Stimulated activated CD8-positive, alpha-beta memory T cell treated with anti-CD3 and anti-CD28 coated beads, Interleukin-4, amount 100 ng/mL, for 4 hours (primary cell): ENCODE data around the gene SGCD.

Source experiments
- DNase-seq, 2 donors: peaks; one replicate each; pipeline ENCODE4 v3.0.0-alpha.2; 2020; ENCODE audit warnings: low read depth in 2 of 2, low spot score in 1 of 2

Gene SGCD

DNA sequence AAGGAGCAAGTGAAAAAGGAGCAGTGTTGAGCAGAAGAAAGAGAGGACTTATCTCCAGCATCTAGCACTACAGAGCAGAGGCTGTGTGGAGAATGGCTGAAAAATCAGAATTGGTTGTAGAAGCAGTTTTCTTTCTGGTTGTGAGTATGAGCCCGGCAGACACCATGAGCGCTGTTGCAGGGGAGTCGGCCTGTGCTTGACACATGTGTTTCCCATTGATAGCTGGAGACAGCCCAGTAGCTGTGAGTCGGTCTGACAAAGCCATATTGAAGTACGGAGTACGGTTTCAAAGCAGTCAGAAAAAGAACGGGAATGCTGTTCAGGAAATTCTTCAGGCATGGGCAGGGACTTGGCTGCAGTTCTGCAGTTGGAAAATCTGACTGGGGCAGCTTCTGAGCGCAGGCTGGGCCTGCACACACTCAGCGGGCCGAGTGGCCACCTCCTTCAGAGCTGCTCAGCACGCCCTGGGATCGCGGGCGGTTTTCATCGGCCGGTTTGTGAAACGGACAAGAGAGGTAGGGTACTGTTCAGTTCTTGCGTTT lies at the start of gene SGCD:
Gene SGCD, plus strand, starts transcription at position 447 of the 542 bp plus-strand sequence.
- no peak for DNase-seq

- DNase-seq, result no peak
Observed at GRCh38 chr5:156277290-156277689, 49.7 kb upstream of the SGCD start.

GRCh38 chr5:156295431-156295830 lies 31.5 kb upstream of the SGCD start:
- DNase-seq, result no peak

GRCh38 chr5:156310115-156310514 lies 16.8 kb upstream of the SGCD start:
- no peak for DNase-seq

DNA sequence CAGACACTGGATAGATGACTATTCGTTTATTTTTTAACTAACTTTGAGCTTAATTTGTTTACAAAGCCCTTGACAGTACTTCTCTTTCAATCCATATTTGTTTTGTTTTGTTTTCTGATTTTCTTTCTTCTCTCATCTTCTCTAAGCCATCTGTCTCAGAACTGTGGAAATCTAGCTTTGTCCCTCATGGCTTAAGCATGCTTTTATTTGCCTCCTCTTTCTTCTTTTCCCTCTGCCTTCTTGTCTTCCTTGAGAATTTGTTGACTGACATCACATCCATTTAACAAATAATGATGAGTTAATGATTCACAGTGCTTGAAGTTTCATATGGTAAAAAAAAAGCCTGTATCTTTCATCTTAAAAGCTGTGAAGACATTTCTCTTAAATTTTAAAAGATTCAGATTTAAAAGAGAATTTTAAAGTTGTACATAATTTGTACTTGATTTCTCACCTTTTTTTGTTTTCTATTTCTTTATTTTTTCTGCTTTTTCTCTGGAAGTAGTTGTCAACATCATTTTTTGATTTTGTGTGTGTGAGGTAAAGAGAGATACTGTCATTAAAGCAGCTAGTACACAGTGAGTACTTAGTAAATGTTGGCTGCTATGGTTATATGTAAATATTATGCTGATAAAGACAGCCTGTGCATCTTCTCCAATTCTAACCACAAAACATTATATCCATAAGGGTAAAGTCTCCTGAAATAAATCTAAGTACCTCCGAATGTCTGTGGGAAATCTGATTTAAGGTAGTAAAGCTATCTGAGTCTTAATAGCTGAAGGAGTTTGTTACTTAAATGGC lies 13.9 kb upstream of the SGCD start:
- DNase-seq, result no peak

DNA sequence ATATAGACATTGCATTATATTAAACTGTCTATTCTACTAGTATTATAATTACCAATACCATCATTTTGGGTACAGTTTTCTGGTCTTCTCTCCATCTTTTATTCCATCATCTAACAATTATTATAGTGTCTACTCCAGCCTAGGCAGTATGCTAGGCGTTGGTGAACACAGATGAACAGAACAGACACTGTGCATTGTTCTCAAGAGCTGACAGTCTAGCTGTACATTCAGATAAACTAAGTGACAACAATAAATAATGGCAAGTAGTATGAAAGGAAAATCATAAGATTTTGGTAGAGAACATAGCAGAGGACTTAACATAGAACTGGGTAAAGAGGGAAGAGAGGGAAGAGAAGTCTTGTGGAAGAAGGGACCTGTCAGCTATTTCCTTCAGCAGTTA lies 12.5 kb upstream of the SGCD start:
- DNase-seq, result no peak

DNA sequence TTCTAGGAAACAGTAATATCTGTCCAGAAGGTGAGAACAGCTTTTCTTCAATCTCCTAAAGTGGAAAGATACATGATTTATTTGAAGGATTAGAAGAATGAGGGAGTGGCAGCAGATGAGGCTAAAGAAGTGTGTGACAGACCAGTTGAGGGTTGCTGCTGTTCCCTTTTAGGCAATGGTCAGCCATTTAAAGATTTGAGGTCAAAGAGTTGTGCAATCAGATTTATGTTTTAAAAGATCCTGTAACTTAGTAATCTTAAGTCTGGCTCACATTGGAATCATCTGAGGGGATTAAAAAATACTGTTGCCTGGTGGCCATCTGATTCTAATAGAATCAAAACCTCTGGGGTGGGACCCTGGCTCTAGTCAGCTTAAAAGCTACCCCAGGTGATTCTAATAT lies 4.3 kb upstream of the SGCD start:
- DNase-seq, result no peak

DNA sequence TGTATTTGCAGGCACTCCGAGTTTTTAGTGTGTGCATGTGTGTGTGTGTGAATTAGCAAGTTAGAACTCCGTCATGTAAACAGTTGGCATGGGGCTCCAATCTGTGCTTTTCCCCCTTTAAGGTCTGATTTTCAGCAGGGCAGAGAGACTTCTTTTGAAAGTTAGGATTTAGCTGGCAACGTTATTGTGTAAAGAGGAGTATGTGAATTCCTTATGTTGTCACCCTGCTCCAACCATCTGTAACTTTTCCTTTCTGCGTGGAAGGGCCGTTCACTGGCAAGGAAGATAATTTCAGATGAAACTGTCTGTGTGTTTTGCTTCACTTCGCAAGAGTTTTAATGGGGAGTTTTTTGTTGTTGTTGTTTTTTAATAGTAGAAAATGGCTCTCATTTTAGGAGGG lies 332 bp downstream of the SGCD start:
- DNase-seq, result no peak

GRCh38 chr5:156328161-156328560 lies 1.2 kb downstream of the SGCD start:
- DNase-seq, result no peak

- no peak for DNase-seq
Observed at GRCh38 chr5:156328766-156329165, 1.8 kb downstream of the SGCD start.

- no peak for DNase-seq
Observed at GRCh38 chr5:156329171-156329611, 2.2 kb downstream of the SGCD start.

GRCh38 chr5:156330141-156330870 lies 3.3 kb downstream of the SGCD start:
- no peak for DNase-seq

DNA sequence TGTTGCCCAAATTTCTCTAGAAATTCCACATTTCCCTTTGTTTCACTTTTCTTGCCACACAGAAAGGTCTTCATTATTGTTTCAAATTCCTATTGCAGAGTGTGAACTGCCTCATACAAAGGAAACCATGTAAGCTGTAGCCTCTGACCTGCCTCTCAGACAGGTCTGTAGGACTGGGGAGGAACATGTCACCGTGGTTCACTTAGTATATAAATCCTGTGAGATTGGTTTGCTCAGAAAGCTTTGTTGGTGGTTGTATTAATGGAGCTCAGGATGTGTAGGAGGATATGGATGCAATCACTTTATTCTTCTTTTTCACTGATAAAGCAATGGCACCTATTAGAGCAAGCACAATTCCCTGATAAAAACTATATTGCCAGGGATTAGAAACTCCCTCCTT lies 4.2 kb downstream of the SGCD start:
- DNase-seq, result no peak

GRCh38 chr5:156331845-156332244 lies 4.9 kb downstream of the SGCD start:
- DNase-seq, result no peak

- DNase-seq, result no peak
Observed at GRCh38 chr5:156332245-156332644, 5.3 kb downstream of the SGCD start.

DNA sequence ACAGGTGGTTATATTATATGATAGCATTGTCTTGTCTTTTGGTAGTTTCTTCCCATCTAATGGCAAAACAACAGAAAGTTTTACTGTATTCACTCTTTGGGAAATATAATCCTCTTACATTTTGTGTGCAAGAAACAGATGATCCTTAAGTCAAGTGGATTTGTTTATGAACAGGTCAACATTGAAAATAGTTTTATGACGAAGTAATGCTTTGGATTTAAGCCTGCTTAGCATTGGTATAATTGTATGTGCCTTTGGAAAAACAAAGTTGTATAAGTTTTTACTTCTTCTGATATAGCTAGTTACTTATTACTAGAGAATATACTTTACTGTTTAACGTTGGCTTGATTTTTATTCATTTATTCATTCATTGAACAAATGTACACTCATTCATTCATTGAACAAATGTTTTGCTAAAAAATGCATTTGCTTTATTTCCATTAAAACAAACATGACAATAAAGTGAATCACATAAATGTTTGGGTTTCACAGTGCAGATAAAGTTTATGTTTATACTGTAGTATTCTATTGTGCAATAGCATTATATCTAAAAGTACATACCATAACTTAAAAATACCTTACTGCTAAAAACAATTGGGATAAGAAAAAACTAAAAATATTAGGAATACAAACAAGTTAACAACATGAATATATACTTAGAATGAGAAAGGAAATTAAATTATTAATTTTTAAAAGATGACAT lies 12.3 kb downstream of the SGCD start:
- DNase-seq, result no peak

DNA sequence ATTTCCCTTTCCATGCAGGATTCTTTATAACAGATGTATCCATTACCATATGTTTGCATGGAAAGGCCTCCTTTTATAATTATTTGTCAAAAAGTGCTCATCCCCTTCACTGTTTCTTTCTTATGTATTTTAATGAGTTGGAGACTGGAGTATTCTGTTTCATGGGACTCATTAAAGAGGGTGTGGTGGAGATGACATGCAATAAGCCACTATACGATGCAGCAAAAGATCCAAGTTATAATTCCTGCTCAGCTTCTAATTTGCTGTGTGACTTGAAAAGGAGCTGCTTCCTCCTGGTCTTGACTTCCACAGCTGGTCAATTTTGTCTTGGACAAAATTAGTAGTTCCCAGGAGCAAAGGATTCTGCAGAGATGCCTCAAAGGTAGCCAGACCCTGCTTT lies 13.9 kb downstream of the SGCD start:
- no peak for DNase-seq

- no peak for DNase-seq
Observed at GRCh38 chr5:156350256-156350655, 23.3 kb downstream of the SGCD start.

DNA sequence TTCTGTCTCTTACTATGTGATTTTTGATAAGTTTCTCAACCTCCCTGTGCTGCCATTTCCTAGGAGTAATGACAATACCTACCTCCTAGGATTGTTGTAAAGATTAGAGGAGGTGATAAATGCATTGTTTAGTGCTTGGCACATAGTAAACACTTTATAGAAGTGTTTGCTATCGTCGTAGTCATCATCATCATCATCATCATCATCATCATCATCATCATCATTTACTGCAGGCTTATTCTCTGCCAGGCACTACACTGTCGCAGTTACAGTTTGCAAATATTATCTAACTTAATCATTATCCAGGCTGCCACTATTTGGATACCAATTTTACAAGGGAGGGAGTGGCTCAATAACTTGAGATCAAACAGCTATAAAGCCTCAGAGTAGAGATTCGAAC lies 24.5 kb downstream of the SGCD start:
- no peak for DNase-seq

GRCh38 chr5:156354571-156354970 lies 27.6 kb downstream of the SGCD start:
- no peak for DNase-seq

GRCh38 chr5:156356238-156356637 lies 29.3 kb downstream of the SGCD start:
- no peak for DNase-seq

DNA sequence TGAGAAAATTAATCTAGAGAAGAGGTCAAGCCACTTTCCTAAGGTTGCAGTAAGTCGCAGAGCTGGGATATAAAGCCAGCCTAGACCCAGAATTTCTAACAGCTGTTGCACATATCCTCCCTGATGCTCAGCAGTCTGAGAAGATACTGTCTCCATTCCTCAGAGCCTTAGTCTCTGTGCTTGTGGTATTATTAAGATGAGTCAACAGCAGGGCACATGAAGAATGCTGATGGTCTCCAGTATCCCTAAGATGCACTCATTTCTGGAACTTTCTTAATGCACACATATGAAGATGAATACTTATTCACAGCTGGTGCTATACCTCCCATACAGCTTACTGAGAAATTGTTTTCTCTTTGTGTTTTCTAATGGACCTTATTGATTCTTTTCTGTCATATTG lies 32.5 kb downstream of the SGCD start:
- no peak for DNase-seq
